Neural cell (in vitro differentiated cells): ENCODE results near the gene APBA2.

Experiments
- CTCF ChIP-seq: fragments of 450-650 bp; IDR thresholded peaks from 2 replicates; pipeline ENCODE4 v1.5.1; 2014; ENCODE audit warnings: antibody characterized with exemption, mild to moderate bottlenecking, moderate library complexity; ENCODE audit not compliant: poor library complexity, severe bottlenecking
- EP300 ChIP-seq: fragments of 450-650 bp; conservative IDR thresholded peaks from 2 replicates; pipeline ENCODE4 v1.6.1; 2014; ENCODE audit warnings: antibody characterized with exemption, mild to moderate bottlenecking, moderate library complexity; ENCODE audit not compliant: poor library complexity, severe bottlenecking
- MXI1 ChIP-seq: fragments of 450-650 bp; conservative IDR thresholded peaks from 2 replicates; pipeline ENCODE4 v1.6.1; 2014; ENCODE audit warnings: antibody characterized with exemption, mild to moderate bottlenecking; ENCODE audit not compliant: poor library complexity, severe bottlenecking
- POLR2AphosphoS5 ChIP-seq: IDR thresholded peaks from 2 replicates; pipeline ENCODE4 v1.6.1; 2012
- RAD21 ChIP-seq: fragments of 450-650 bp; conservative IDR thresholded peaks from 2 replicates; pipeline ENCODE4 v1.6.1; 2014; ENCODE audit warnings: antibody characterized with exemption, mild to moderate bottlenecking, moderate library complexity
- TAF1 ChIP-seq: IDR thresholded peaks from 2 replicates; pipeline ENCODE4 v1.6.1; 2012; ENCODE audit warnings: low read depth

GRCh38 chr15:28894631-28895030, 8.9 kb downstream of the APBA2 start:
- TF ChIP-seq CTCF (no peak), MXI1 (no peak), RAD21 (no peak), EP300 (no peak), TAF1 (no peak), POLR2AphosphoS5 (no peak)
